Measurements from ENCODE around the gene GALNT14.

The GALNT14 gene

DNA sequence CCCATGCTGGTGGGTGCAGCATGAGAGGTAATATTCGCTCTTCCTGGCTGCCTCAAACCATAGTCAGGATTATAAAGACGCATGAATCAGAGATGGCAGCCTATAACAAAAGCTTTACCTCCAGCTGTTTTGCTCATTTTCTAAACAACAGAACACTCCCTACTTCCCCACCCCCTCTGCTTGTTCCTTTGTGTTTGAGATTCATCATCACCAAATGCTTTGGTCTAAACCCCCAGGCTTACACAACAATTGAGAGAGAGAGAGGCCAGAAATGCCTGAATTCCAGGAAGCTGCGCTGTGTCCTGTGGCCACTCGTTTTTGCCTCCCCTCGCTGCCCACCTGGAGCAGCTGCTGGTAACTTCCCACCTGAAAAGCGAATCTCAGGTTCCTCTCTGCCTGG is 252.2 kb downstream of the GALNT14 start:
- TF ChIP-seq, protein P1, sequence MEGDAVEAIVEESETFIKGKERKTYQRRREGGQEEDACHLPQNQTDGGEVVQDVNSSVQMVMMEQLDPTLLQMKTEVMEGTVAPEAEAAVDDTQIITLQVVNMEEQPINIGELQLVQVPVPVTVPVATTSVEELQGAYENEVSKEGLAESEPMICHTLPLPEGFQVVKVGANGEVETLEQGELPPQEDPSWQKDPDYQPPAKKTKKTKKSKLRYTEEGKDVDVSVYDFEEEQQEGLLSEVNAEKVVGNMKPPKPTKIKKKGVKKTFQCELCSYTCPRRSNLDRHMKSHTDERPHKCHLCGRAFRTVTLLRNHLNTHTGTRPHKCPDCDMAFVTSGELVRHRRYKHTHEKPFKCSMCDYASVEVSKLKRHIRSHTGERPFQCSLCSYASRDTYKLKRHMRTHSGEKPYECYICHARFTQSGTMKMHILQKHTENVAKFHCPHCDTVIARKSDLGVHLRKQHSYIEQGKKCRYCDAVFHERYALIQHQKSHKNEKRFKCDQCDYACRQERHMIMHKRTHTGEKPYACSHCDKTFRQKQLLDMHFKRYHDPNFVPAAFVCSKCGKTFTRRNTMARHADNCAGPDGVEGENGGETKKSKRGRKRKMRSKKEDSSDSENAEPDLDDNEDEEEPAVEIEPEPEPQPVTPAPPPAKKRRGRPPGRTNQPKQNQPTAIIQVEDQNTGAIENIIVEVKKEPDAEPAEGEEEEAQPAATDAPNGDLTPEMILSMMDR (IDR thresholded peaks at IDR 0.05; ENCODE audit: extremely low read depth, missing control alignments) = no peak
- DNase-seq (ENCODE audit: low spot score) = no peak

DNA sequence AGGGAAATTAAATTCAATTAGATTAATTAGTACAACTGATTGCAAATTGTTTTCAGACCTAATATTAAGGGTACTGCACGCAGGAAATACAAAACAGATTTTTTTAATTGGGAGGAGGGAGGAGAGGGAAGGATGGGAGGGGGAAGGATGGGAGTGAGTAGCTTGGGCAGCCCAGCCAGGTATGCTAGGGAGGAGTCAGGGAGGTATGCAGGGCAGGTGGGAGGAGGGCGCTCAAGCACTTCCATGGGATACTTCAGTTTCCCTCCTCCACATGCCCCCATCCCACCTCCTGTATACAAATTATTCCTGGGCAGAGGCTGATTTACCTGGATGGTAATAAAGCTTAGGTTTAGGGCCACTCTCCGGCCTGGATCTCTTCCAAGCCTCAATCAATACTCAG is 254.4 kb downstream of the GALNT14 start:
- TF ChIP-seq, protein P1 (IDR thresholded peaks at IDR 0.05; ENCODE audit: extremely low read depth, missing control alignments) = no peak
- DNase-seq (ENCODE audit: low spot score) = no peak

DNA sequence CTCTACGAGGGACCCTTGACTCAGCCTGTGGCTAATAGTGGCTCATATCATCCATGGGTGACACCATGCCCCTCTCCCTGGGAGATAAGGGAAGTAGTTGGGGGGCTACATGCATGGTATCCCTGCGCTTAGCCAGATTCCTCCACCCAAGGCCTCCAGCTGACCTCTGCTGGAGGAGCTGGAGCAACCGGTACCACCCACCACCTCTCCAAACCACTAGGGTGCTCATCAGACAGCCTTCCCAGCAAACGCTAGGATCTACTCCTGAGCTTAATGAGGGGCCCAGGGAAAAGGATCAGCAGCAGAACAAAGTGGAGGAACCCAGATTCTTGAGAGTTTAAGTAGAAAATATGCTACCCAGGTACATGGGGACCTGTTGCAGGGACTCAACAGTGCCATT is 255.1 kb downstream of the GALNT14 start:
- DNase-seq (ENCODE audit: low spot score) = no peak
- TF ChIP-seq, protein P1 (IDR thresholded peaks at IDR 0.05; ENCODE audit: extremely low read depth, missing control alignments) = no peak

DNA sequence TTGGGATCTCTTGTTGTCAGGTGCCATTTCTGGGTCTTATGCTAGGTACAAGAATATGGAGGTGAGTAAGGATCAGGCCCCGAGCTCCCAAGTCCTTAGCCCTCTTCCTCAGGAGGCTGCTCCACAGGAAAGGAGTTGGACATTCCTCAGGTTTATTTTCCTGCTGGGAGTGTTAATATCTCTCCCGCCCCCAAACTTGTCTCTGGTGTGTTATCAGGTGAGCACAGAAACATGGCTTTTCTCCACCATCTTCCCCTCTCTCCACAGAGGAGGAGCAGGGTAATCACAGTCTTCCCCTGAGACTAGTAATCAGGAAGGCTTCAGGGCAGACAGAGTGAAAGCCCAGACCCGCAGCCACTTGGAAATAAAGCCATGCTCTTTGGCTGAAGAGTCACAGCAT is 257.7 kb downstream of the GALNT14 start:
- DNase-seq (ENCODE audit: low spot score) = no peak
- TF ChIP-seq, protein P1 (IDR thresholded peaks at IDR 0.05; ENCODE audit: extremely low read depth, missing control alignments) = no peak

DNA sequence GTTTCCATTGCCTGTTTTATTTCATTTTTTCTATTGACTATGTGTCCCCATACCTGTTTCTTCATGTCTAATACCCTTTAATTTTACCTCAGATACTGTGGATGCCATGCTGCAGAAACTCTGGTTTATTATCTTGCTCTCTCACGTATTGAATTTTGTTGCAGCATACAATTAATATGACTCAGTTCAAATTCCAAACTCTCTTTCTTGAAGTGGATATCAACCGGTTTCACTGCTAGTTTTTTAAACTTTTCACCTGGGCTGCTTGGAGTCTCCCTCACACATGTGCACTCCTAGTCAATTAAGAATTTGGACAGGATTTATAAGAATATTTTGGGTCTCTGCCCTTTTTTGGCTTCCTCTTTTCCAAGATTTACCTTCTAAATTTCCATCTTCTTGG is 260.4 kb downstream of the GALNT14 start:
- no peak for DNase-seq (ENCODE audit: low spot score)
- TF ChIP-seq, protein P1 (IDR thresholded peaks at IDR 0.05; ENCODE audit: extremely low read depth, missing control alignments) = no peak

DNA sequence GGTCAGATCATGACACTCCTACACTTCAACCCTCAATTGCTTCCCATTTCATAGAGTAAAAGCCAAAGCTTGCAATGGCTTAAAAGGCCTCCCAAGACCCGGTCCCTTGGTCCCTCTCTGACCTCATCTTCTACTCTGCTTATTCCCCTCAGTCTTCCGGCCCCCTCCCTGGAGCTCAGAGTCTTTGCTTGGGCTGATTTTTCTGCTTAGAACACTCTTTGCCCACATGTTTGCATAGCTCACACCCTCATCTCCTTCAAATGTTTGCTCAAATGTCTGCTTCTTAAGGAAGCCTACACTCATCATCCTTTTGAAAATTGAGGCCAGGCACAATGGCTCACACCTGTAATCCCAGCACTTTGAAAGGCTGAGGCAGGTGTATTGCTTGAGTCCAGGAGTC is 265.4 kb downstream of the GALNT14 start:
- TF ChIP-seq, protein P1 (IDR thresholded peaks at IDR 0.05; ENCODE audit: extremely low read depth, missing control alignments) = no peak
- no peak for DNase-seq (ENCODE audit: low spot score)

DNA sequence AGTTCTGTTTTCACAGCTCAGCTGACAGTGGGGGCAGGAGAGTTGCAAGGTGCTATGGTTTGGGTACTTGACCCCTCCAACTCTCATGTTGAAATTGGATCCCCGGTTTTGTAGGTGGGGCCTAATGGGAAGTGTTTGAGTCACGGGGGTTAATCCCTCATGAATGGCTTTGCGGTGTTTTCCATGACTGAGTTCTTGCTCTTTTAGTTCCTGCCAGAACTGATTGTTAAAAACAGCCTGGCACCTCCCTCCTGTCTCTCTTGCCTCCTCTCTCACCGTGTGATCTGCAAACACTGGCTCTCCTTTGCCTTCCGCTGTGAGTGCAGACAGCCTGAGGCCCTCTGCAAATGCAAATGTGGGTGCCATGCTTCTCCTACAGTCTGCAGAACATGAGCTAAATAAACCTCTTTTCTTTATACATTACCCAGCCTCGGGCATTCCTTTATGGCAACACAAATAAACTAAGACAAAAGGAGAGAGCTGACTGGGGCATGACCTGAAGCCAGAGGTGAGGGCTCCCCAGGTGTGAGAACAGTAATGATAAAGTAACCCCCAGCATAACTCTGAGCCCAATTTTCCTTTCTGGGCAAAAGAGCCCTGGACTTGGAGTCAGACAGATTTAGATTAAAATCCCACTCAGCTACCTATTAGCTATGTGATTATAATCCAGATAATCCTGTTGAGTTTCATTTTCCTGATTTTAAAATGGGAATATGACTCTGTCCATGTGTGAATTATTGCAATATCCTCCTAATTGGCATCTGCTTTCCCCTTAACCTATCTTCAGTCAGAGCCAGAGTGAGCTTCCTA is 266.1 kb downstream of the GALNT14 start:
- DNase-seq (ENCODE audit: low spot score) = no peak
- TF ChIP-seq, protein P1 (IDR thresholded peaks at IDR 0.05; ENCODE audit: extremely low read depth, missing control alignments) = no peak
